Measurements from ENCODE around the gene TOX3. TPM values are rescaled to one million over a fixed set of nuclear protein-coding genes. Genes with fewer than 3 reads are reported as not detected.

TOX3 gene
- total and polyA plus RNA-seq, 2 of the 8 experiments (the other 6 are each of a cell fraction or from before 2014, with no cell fraction given): 16.7 to 31.2 TPM

- no peak for TF ChIP-seq CHD7 (IDR thresholded peaks at IDR 0.05; ENCODE audit: insufficient replicate concordance, low read length)
- TF ChIP-seq ATF3 (IDR thresholded peaks at IDR 0.05; ENCODE audit: insufficient read depth, low read depth, low read length): no peak
- TF ChIP-seq EGR1 (IDR thresholded peaks at IDR 0.05; ENCODE audit: borderline replicate concordance, low read depth, low read length): no peak
Observed at GRCh38 chr16:52437277-52437670, 109.7 kb downstream of the TOX3 start (continued).

All from H1 (cell line).